ENCODE results near the gene ELF5. TPM values are rescaled to one million over a fixed set of nuclear protein-coding genes. Genes with fewer than 3 reads are reported as not detected.

The ELF5 gene
- total and polyA plus RNA-seq, 2 of the 13 experiments (the other 11 are each of a cell fraction or from before 2014, with no cell fraction given) = 0.51 to 2.6 TPM

GRCh38 chr11:34522188-34522587 lies 8.6 kb upstream of the ELF5 start:
- FAIRE-seq (no peak), ATAC-seq (no peak), DNase-seq (ENCODE audit: low spot score) (no peak)
- H3K27ac ChIP-seq (ENCODE audit: extremely low read length, insufficient read depth, low read length) = no peak overlapping the region
- POLR2A ChIA-PET = no interaction called here
- no peaks in the 10 kb centered on the region for H3K9me3 ChIP-seq (ENCODE audit: low read length)
- in situ Hi-C loops (cut with HindIII; ENCODE audit: extremely low pct_ligation_motif_present, low pct_unique_long_range_greater_than_20kb) = no loop called here
- CTCF ChIA-PET (ENCODE audit: low intra/inter-chr PET ratio, low total read pairs) = no interaction called here
- intact Hi-C loops (cut with micrococcal nuclease; ENCODE audit: unreplicated experiment) = loop anchor here (10.0 kb wide), 1 partner anchor 883 kb away; no protein-coding TSS in a partner anchor
- H3K9ac ChIP-seq (ENCODE audit: insufficient read depth, low read depth, low read length) = no peak overlapping the region
- 0% methylated on average over 1 of the region's 2 CpGs for WGBS (ENCODE audit: low lambda C conversion rate)
- H2AFZ ChIP-seq (ENCODE audit: low read length) = no peak overlapping the region
- H3K27me3 ChIP-seq (ENCODE audit: control insufficient read depth in 1 of 2, insufficient read depth in 2 of 2, low read length in 2 of 2) = peaks cover 4 to 28% of the 10 kb centered on the region in 2 experiments
- H3K4me3 ChIP-seq (replicated peaks in 1 of 3; ENCODE audit: insufficient read depth in 1 of 3, low read depth in 2 of 3, low read length in 3 of 3) = no peak overlapping the region
- no TSS peak for BruUV-seq (replicated peaks)
- no peaks in the 10 kb centered on the region for H3K36me3 ChIP-seq (replicated peaks in 1 of 2; ENCODE audit: control insufficient read depth in 1 of 2, insufficient read depth in 2 of 2, low read length in 2 of 2)
- no peak overlapping the region for H3K4me2 ChIP-seq (ENCODE audit: low read depth, low read length)
- no peaks in the 10 kb centered on the region for H4K20me1 ChIP-seq (ENCODE audit: insufficient read depth, low read length)
- H3K79me2 ChIP-seq (ENCODE audit: insufficient read depth, low read length) = no peaks in the 10 kb centered on the region
- no peak for TF ChIP-seq HMGXB4 (CRISPR knock-in tag; IDR thresholded peaks at IDR 0.05; ENCODE audit: borderline replicate concordance in 1 of 2, low read depth in 1 of 2)
- TF ChIP-seq HNF1B (CRISPR knock-in tag; IDR thresholded peaks at IDR 0.05) = no peak
- no peak for TF ChIP-seq ZNF570 (CRISPR knock-in tag; IDR thresholded peaks at IDR 0.05; ENCODE audit: borderline replicate concordance)
- no peak for TF ChIP-seq SIX1 (CRISPR knock-in tag; IDR thresholded peaks at IDR 0.05; ENCODE audit: borderline replicate concordance)
- no peak for TF ChIP-seq ZNF260 (CRISPR knock-in tag; IDR thresholded peaks at IDR 0.05; ENCODE audit: borderline replicate concordance, low read depth)
- no peak for TF ChIP-seq PHF8 (CRISPR knock-in tag; IDR thresholded peaks at IDR 0.05)
- TF ChIP-seq ZNF317 (CRISPR knock-in tag; IDR thresholded peaks at IDR 0.05) = no peak
- TF ChIP-seq MAFG (CRISPR knock-in tag; IDR thresholded peaks at IDR 0.05) = no peak
- no peak for TF ChIP-seq REPIN1 (CRISPR knock-in tag; IDR thresholded peaks at IDR 0.05; ENCODE audit: borderline replicate concordance, low read depth)
- H3K4me1 ChIP-seq (ENCODE audit: insufficient read depth, low read length) = peaks cover 24% of the 10 kb centered on the region

Data from HepG2 (cell line).